Adrenal gland (tissue), 5 donors: ENCODE measurements around the gene HDAC11.

ENCODE experiments used
- POLR2A ChIP-seq, 2 donors: fragments of 450-650 bp; IDR thresholded peaks; one replicate each; pipeline ENCODE4 v1.6.1; 2017; ENCODE audit warnings: antibody characterized with exemption in 2 of 2, mild to moderate bottlenecking in 2 of 2, moderate library complexity in 1 of 2
- TF ChIP-seq, protein P1 (sequence below), 6 experiments: fragments of 450-650 bp in 4 of 6; fragments of 200-600 bp in 2 of 6; sonication (generic) in 1 of 6; IDR thresholded peaks; 1 replicate in 5 of 6; 2 replicates in 1 of 6; pipeline versions ENCODE4 v1.5.1 to v1.8.0; 2016 to 2021; ENCODE audit warnings: antibody characterized with exemption in 6 of 6, mild to moderate bottlenecking in 2 of 6, moderate library complexity in 1 of 6
- donor health status: DM: no; HTN: no; CAD: no.

DNA sequence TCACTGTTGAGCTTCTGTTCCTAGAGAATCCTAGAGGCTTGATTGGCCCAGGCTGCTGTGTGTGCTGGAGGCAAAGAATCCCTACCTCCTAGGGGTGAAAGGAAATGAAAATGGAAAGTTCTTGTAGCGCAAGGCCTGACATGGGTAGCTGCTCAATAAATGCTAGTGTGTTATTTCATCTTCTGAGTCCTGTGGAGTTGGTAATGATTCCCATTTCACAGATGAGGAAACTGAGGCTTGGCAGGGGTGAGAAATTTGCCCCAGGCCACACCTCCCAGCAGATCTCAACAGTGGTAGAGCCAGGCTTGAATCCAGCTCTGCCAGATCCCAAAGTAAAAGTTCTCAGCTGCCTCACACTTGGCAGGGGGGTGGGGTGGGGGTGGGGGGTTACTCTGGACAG lies 26.1 kb downstream of the HDAC11 start:
- TF ChIP-seq, protein P1, sequence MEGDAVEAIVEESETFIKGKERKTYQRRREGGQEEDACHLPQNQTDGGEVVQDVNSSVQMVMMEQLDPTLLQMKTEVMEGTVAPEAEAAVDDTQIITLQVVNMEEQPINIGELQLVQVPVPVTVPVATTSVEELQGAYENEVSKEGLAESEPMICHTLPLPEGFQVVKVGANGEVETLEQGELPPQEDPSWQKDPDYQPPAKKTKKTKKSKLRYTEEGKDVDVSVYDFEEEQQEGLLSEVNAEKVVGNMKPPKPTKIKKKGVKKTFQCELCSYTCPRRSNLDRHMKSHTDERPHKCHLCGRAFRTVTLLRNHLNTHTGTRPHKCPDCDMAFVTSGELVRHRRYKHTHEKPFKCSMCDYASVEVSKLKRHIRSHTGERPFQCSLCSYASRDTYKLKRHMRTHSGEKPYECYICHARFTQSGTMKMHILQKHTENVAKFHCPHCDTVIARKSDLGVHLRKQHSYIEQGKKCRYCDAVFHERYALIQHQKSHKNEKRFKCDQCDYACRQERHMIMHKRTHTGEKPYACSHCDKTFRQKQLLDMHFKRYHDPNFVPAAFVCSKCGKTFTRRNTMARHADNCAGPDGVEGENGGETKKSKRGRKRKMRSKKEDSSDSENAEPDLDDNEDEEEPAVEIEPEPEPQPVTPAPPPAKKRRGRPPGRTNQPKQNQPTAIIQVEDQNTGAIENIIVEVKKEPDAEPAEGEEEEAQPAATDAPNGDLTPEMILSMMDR (IDR thresholded peaks at IDR 0.05), result no peak
- TF ChIP-seq POLR2A (IDR thresholded peaks at IDR 0.05), result no peak
